ENCODE results near the gene TRIM3. TPM values are rescaled to one million over a fixed set of nuclear protein-coding genes. Genes with fewer than 3 reads are reported as not detected.

TRIM3 gene
- total and polyA plus RNA-seq, 2 of the 8 experiments (the other 6 are each of a cell fraction or from before 2014, with no cell fraction given): 10.7 to 14.3 TPM

DNA sequence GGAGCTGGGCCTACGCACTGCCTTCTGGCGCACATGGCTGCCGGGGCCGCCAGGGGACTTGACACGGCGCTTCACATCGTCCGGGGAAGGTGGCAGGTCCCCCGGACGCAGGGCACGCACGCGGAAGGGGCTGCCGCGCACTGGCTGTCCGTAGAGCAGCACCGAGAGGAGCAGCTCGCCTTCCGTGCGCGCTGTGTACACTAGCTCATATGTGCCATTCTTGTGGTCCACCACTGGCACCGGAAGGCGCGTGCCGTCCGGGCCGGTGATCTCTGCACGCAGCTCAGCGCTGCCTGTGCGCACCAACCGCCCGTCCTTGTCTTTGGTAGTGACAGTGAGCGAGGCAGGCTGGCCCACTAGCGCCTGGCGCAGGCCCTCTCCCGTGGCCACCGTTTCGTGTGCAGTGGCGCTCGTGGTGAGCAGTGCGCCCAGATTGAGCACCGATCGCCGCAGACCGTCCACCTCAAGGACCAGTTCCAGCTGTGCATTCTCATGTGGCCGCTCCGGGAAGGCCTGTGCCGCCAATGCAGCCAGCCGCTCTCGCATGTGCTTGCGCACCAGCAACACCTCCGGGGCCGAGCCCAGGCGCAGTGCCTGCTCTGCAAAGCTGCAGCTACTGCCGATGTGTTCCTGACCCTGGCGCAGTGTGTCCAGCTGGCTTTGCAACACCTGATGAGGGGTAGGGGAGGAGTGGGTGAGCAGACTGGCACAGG lies 17.2 kb downstream of the TRIM3 start:
- CTCF ChIA-PET (ENCODE audit: partially characterized antibody): interaction anchor here (0.7 to 11.0 kb wide), 5 partner anchors 8 to 77 kb away, joined by 3 to 179 read pairs (median 7); partner anchors contain the start of gene HPX
- no peaks in the 10 kb centered on the region for H3K79me2 ChIP-seq (ENCODE audit: control insufficient read depth in 1 of 2, insufficient read depth in 2 of 2, low read length in 2 of 2)
- no peak overlapping the region for H2AFZ ChIP-seq (ENCODE audit: low read length)
- no peak overlapping the region for H2BK5ac ChIP-seq (ENCODE audit: low read depth, low read length)
- no peak overlapping the region for H2BK12ac ChIP-seq (ENCODE audit: low read depth, low read length)
- no peak overlapping the region for H3K14ac ChIP-seq (ENCODE audit: insufficient read length)
- H3K4me1 ChIP-seq (replicated peaks in 1 of 4; ENCODE audit: control insufficient read depth in 3 of 4, insufficient read depth in 4 of 4, low read length in 3 of 4): no peaks in the 10 kb centered on the region
- no peak overlapping the region for H2AK5ac ChIP-seq (ENCODE audit: low read depth, low read length)
- H3K18ac ChIP-seq (ENCODE audit: extremely low read depth, low read length): no peak overlapping the region
- 93% methylated on average over 55 of the region's 56 CpGs; no CpG with 5 or more reads in 1 of the 2 experiments for WGBS, 2 experiments (ENCODE audit: extremely low coverage in 1 of 2, insufficient coverage in 1 of 2, insufficient read length in 1 of 2, insufficient replicate concordance in 2 of 2, low coverage in 1 of 2, low lambda C conversion rate in 2 of 2, missing lambda C conversion rate in 1 of 2)
- H4K20me1 ChIP-seq (replicated peaks in 1 of 2; ENCODE audit: control insufficient read depth in 1 of 2, insufficient read depth in 2 of 2, low read length in 2 of 2): no peaks in the 10 kb centered on the region
- H3K27me3 ChIP-seq (replicated peaks in 1 of 4; ENCODE audit: control insufficient read depth in 3 of 4, extremely low read depth in 1 of 4, insufficient read depth in 3 of 4, low read length in 3 of 4): no peaks in the 10 kb centered on the region
- H3K4me2 ChIP-seq (ENCODE audit: insufficient read depth in 1 of 2, low read depth in 2 of 2, low read length in 2 of 2): no peak overlapping the region
- H3K9me3 ChIP-seq (ENCODE audit: insufficient read depth in 2 of 2, low read depth in 1 of 2, low read length in 1 of 2): no peaks in the 10 kb centered on the region
- H3K9ac ChIP-seq (replicated peaks in 1 of 4; ENCODE audit: extremely low read depth in 1 of 4, low read depth in 3 of 4, low read length in 3 of 4): no peak overlapping the region
- no peak for FAIRE-seq
- DNase-seq (ENCODE audit: low read depth in 1 of 2, low spot score in 2 of 2): no peak
- H3K4ac ChIP-seq (replicated peaks; ENCODE audit: insufficient read length, low read depth, low read length): no peak overlapping the region
- H3K23me2 ChIP-seq (ENCODE audit: low read depth, low read length): no peaks in the 10 kb centered on the region; the same call in 1 of the 2 replicates
- no peak overlapping the region for H3K56ac ChIP-seq (replicated peaks; ENCODE audit: insufficient read length, low read depth, low read length)
- H2BK20ac ChIP-seq (ENCODE audit: low read length): no peak overlapping the region
- peaks cover 0 to 12% (median 3%) of the 10 kb centered on the region in 4 experiments; a peak in 2 of 8 replicates for H3K36me3 ChIP-seq (ENCODE audit: control insufficient read depth in 2 of 4, insufficient read depth in 4 of 4, low read length in 3 of 4)
- H3K23ac ChIP-seq (ENCODE audit: insufficient read length): no peak overlapping the region
- H4K91ac ChIP-seq (replicated peaks; ENCODE audit: insufficient read length, low read length): no peak overlapping the region
- no peak overlapping the region for H4K5ac ChIP-seq (ENCODE audit: insufficient read length, low read depth, low read length)
- H2BK15ac ChIP-seq (ENCODE audit: low read length): no peak overlapping the region
- no peak overlapping the region for H3K27ac ChIP-seq (ENCODE audit: low read depth, low read length)
- POLR2A ChIA-PET (ENCODE audit: partially characterized antibody): interaction anchor here (4.6 kb wide), 1 partner anchor 17 kb away, joined by 12 read pairs; the partner anchor contains the start of gene TRIM3
- H2BK120ac ChIP-seq (replicated peaks; ENCODE audit: low read depth, low read length): no peak overlapping the region
- H3K4me3 ChIP-seq (ENCODE audit: extremely low read depth in 1 of 4, insufficient read depth in 2 of 4, low read depth in 3 of 4, low read length in 4 of 4): no peak overlapping the region
- H4K8ac ChIP-seq (ENCODE audit: extremely low read depth, insufficient read depth, low read length): no peak overlapping the region
- no peaks in the 10 kb centered on the region; the same call in 1 of the 2 replicates for H3K79me1 ChIP-seq (ENCODE audit: low read depth, low read length)
- TF ChIP-seq MAFK (IDR thresholded peaks at IDR 0.05; ENCODE audit: low read depth, low read length) (no peak), TEAD4 (IDR thresholded peaks at IDR 0.05; ENCODE audit: low read depth, low read length) (no peak), POU5F1 (IDR thresholded peaks at IDR 0.05; ENCODE audit: low read depth, low read length) (no peak), NANOG (IDR thresholded peaks at IDR 0.05; ENCODE audit: insufficient read depth, low read depth, low read length, poor library complexity, severe bottlenecking) (no peak), TCF12 (IDR thresholded peaks at IDR 0.05; ENCODE audit: low read depth, low read length) (no peak), YY1 (IDR thresholded peaks at IDR 0.05; ENCODE audit: low read depth, low read length) (no peak), POLR2A (IDR thresholded peaks at IDR 0.05; ENCODE audit: control extremely low read depth in 1 of 2, low read depth in 2 of 2, low read length in 2 of 2) (no peak), POLR2AphosphoS5 (IDR thresholded peaks at IDR 0.05; ENCODE audit: low read depth, low read length) (no peak), GTF2F1 (IDR thresholded peaks at IDR 0.05; ENCODE audit: borderline replicate concordance, low read depth, low read length) (no peak), CHD2 (IDR thresholded peaks at IDR 0.05; ENCODE audit: low read length) (no peak)
- TF ChIP-seq, protein P1, sequence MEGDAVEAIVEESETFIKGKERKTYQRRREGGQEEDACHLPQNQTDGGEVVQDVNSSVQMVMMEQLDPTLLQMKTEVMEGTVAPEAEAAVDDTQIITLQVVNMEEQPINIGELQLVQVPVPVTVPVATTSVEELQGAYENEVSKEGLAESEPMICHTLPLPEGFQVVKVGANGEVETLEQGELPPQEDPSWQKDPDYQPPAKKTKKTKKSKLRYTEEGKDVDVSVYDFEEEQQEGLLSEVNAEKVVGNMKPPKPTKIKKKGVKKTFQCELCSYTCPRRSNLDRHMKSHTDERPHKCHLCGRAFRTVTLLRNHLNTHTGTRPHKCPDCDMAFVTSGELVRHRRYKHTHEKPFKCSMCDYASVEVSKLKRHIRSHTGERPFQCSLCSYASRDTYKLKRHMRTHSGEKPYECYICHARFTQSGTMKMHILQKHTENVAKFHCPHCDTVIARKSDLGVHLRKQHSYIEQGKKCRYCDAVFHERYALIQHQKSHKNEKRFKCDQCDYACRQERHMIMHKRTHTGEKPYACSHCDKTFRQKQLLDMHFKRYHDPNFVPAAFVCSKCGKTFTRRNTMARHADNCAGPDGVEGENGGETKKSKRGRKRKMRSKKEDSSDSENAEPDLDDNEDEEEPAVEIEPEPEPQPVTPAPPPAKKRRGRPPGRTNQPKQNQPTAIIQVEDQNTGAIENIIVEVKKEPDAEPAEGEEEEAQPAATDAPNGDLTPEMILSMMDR (IDR thresholded peaks at IDR 0.05; ENCODE audit: control extremely low read depth in 1 of 3, insufficient read depth in 1 of 3, low read depth in 1 of 3, low read length in 3 of 3): no peak

Measured in H1 (cell line).